Endodermal cell (in vitro differentiated cells): ENCODE results near the gene CSNK1G1. TPM values are rescaled to one million over a fixed set of nuclear protein-coding genes. Genes with fewer than 3 reads are reported as not detected.
A peak's percentile ranks its signal among the peaks of the same experiment; 100 is the strongest.
"Not testable (repeated sequence)": the region's sequence is repeated elsewhere in the genome, so short reads cannot be mapped to it uniquely, and the experiment has no call there.

ENCODE experiments used
- DNase-seq: peaks from one replicate; pipeline ENCODE4 v3.0.0-alpha.2; 2017
- H3K27ac ChIP-seq: 2 replicates; pipeline ENCODE4 v1.5.1; 2013; ENCODE audit warnings: mild to moderate bottlenecking, low read depth, low read length, moderate library complexity
- H3K27me3 ChIP-seq: 2 replicates; pipeline ENCODE4 v1.6.1; 2013; ENCODE audit warnings: mild to moderate bottlenecking, low read length, moderate library complexity; ENCODE audit not compliant: insufficient read depth, control insufficient read depth, poor library complexity, severe bottlenecking
- H3K36me3 ChIP-seq: 2 replicates; pipeline ENCODE4 v1.7.0; 2013; ENCODE audit warnings: mild to moderate bottlenecking, low read length, moderate library complexity; ENCODE audit not compliant: control insufficient read depth, insufficient read depth
- H3K4me1 ChIP-seq: one replicate; pipeline ENCODE4 v1.7.0; 2013; ENCODE audit warnings: low read length; ENCODE audit not compliant: control insufficient read depth, insufficient read depth
- H3K4me3 ChIP-seq: 2 replicates; pipeline ENCODE4 v1.5.1; 2013; ENCODE audit warnings: mild to moderate bottlenecking, low read length, moderate library complexity
- H3K9ac ChIP-seq: 2 replicates; pipeline ENCODE4 v1.6.1; 2013; ENCODE audit warnings: mild to moderate bottlenecking, low read length, moderate library complexity; ENCODE audit not compliant: poor library complexity, severe bottlenecking; ENCODE audit errors: extremely low read depth
- H3K9me3 ChIP-seq: 2 replicates; pipeline ENCODE4 v1.6.1; 2013; ENCODE audit warnings: mild to moderate bottlenecking, low read length, moderate library complexity; ENCODE audit not compliant: control insufficient read depth
- H3K27ac Mint-ChIP-seq: 2 replicates; pipeline ENCODE4 v1.8.0; 2020; ENCODE audit warnings: mixed read lengths
- H3K27me3 Mint-ChIP-seq: 2 replicates; pipeline ENCODE4 v1.8.0; 2021; ENCODE audit warnings: mild to moderate bottlenecking, mixed read lengths; ENCODE audit not compliant: insufficient read depth
- H3K36me3 Mint-ChIP-seq: 2 replicates; pipeline ENCODE4 v1.8.0; 2020; ENCODE audit warnings: low read depth, mixed read lengths
- H3K4me1 Mint-ChIP-seq: 2 replicates; pipeline ENCODE4 v1.8.0; 2020; ENCODE audit warnings: mixed read lengths
- H3K4me3 Mint-ChIP-seq: 2 replicates; pipeline ENCODE4 v1.8.0; 2020; ENCODE audit warnings: mild to moderate bottlenecking, moderate library complexity, mixed read lengths
- H3K9me3 Mint-ChIP-seq: 2 replicates; pipeline ENCODE4 v1.8.0; 2020; ENCODE audit warnings: mild to moderate bottlenecking, mixed read lengths
- WGBS, 2 experiments: methylation state at CpG; one replicate each; pipeline versions ENCODE4 v1.1.5 to v1.1.7; 2013; ENCODE audit warnings: missing lambda C conversion rate in 2 of 2, mixed read lengths in 1 of 2; ENCODE audit not compliant: insufficient coverage in 1 of 2, insufficient read length in 1 of 2; 5-methylcytosine and 5-hydroxymethylcytosine counted together
- total RNA-seq, 2 donors: library from RNA; stranded (reverse); fragmentation: NEBNext Ultra II Directional in 1 of 2; extraction: Animal tissue kit (Norgen Biotek cat#: 25700) in 1 of 2; gene quantifications; 2 replicates in 1 of 2; 3 replicates in 1 of 2; pipeline ENCODE4 v1.2.1, GENCODE V29; 2021
- TF ChIP-seq, protein P1 (sequence below): fragments of 200-600 bp; sonication (generic); conservative IDR thresholded peaks from 2 replicates; pipeline ENCODE4 v1.5.0; 2021; ENCODE audit warnings: antibody characterized with exemption, mild to moderate bottlenecking

CSNK1G1 gene
- total RNA-seq, 2 donors from 2014 or later = 24.5 to 31.4 TPM

DNA sequence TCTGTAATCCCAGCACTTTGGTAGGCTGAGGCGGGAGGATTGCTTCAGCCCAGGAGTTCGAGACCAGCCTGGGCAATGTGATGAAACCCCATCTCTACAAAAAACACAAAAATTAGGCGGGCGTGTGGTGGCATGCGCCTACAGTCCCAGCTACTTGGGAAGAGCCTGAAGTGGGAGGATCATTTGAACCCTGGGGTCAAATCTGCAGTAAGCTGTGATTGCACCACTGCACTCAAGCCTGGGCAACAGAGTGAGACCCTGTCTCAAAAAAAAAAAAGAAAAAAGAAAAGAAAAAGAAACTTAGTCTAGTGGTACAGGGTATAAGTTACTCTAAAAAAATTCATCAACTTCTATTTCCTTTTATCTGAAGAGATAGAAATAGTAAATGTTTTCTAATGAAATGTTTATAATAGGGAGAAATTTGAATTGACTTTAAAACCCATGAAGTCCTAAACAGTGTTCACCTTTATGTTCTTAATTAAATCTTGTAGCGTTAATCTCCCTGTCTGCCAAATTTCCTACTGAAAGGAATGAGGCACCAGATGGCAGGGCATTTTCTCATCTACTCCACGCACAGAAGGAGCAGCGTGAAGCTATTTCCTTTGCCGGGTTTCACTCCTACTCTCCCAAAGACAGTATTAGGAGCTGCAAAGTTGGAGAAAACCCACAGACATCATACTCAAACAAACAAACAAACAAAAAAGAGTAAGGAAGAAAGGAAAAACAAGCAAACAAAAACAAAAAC is 23.4 kb upstream of the CSNK1G1 start:
- Histone ChIP-seq H3K9me3 (no peaks in the 10 kb centered on the region), H3K9ac (no peak overlapping the region), H3K27me3 (no peaks in the 10 kb centered on the region), H3K4me1 (no peaks in the 10 kb centered on the region), H3K36me3 (peaks cover 30% of the 10 kb centered on the region), H3K27ac (no peak overlapping the region), H3K4me3 (peak overlapping the region; percentile 90)
- no peak for DNase-seq
- Mint-ChIP-seq H3K9me3 (no peaks in the 10 kb centered on the region), H3K27ac (no peak overlapping the region), H3K27me3 (peaks cover 37% of the 10 kb centered on the region), H3K36me3 (peaks cover 16% of the 10 kb centered on the region), H3K4me3 (peak overlapping the region; percentile 82), H3K4me1 (peaks cover 6% of the 10 kb centered on the region)
- WGBS, 2 experiments = 74 to 84% methylated on average over 6 to 9 of the region's 9 CpGs
- TF ChIP-seq, protein P1, sequence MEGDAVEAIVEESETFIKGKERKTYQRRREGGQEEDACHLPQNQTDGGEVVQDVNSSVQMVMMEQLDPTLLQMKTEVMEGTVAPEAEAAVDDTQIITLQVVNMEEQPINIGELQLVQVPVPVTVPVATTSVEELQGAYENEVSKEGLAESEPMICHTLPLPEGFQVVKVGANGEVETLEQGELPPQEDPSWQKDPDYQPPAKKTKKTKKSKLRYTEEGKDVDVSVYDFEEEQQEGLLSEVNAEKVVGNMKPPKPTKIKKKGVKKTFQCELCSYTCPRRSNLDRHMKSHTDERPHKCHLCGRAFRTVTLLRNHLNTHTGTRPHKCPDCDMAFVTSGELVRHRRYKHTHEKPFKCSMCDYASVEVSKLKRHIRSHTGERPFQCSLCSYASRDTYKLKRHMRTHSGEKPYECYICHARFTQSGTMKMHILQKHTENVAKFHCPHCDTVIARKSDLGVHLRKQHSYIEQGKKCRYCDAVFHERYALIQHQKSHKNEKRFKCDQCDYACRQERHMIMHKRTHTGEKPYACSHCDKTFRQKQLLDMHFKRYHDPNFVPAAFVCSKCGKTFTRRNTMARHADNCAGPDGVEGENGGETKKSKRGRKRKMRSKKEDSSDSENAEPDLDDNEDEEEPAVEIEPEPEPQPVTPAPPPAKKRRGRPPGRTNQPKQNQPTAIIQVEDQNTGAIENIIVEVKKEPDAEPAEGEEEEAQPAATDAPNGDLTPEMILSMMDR = no peak

DNA sequence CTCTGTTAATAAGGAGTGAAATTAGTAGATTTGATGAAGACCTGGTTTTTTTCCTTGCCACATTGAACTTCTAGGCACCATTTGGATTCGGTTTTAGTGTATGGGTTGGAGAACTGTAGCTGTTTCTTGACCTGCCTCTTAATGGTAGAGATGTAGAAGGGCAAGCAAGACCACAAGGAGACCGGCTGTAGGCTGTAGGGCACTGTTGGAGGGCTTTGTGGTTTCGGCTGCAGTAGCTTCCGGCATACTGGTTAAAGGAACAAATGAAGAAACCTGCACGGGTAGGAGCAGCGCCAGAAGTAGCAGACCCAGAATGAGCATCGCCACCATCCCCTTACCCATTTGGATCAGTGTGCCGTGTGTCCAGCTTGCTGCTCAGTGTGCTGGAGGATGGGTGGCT is 17.4 kb upstream of the CSNK1G1 start:
- H3K27me3 ChIP-seq = no peaks in the 10 kb centered on the region
- TF ChIP-seq, protein P1 = no peak
- Mint-ChIP-seq H3K27ac (no peak overlapping the region), H3K4me1 (no peaks in the 10 kb centered on the region), H3K27me3 (no peaks in the 10 kb centered on the region), H3K4me3 (no peak overlapping the region), H3K9me3 (no peaks in the 10 kb centered on the region), H3K36me3 (peaks cover 30% of the 10 kb centered on the region)
- no peak for DNase-seq
- 93 to 95% methylated on average over 8 of the region's 8 CpGs for WGBS, 2 experiments
- no peak overlapping the region for H3K27ac ChIP-seq
- H3K9me3 ChIP-seq = no peaks in the 10 kb centered on the region
- H3K9ac ChIP-seq = no peak overlapping the region
- H3K36me3 ChIP-seq = peaks cover 41% of the 10 kb centered on the region
- H3K4me3 ChIP-seq = no peak overlapping the region
- H3K4me1 ChIP-seq = no peaks in the 10 kb centered on the region

DNA sequence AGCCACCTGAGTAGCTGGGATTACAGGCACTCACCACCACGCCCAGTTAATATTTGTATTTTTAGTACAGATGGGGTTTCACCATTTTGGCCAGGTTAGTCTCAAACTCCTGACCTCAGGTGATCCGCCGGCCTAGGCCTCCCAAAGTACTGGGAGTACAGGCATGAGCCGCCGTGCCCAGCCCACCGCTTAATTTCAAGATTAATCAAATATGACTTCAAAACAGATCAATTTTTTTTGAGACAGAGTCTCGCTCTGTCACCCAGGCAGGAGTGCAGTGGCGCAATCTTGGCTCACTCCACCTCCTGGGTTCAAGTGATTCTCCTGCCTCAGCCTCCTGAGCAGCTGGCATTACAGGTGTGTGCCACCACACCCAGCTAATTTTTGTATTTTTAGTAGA is 15.4 kb upstream of the CSNK1G1 start:
- H3K4me1 ChIP-seq, H3K9me3 ChIP-seq, H3K9me3 Mint-ChIP-seq, H3K27ac Mint-ChIP-seq, DNase-seq, H3K27ac ChIP-seq, H3K27me3 ChIP-seq, H3K27me3 Mint-ChIP-seq, H3K4me3 Mint-ChIP-seq, H3K4me1 Mint-ChIP-seq, H3K4me3 ChIP-seq, H3K9ac ChIP-seq: not testable (repeated sequence)
- H3K36me3 ChIP-seq = peaks cover 34% of the 10 kb centered on the region
- WGBS, 2 experiments = 89 to 97% methylated on average over 8 of the region's 8 CpGs
- H3K36me3 Mint-ChIP-seq = peaks cover 30% of the 10 kb centered on the region
